GM12891 (cell line): ENCODE results near the gene CYP4F12.

ENCODE experiments used
- PAX5 ChIP-seq: IDR thresholded peaks from 2 replicates; pipeline ENCODE4 v1.6.1; 2011; ENCODE audit warnings: low read length, moderate library complexity, mild to moderate bottlenecking; ENCODE audit not compliant: insufficient read depth, severe bottlenecking
- POLR2A ChIP-seq: IDR thresholded peaks from 2 replicates; pipeline ENCODE4 v1.6.1; 2011; ENCODE audit warnings: low read depth, low read length, control low read depth
- POLR2AphosphoS5 ChIP-seq: IDR thresholded peaks from 2 replicates; pipeline ENCODE4 v1.6.1; 2011; ENCODE audit warnings: low read depth, low read length, control low read depth
- POU2F2 ChIP-seq: IDR thresholded peaks from 2 replicates; pipeline ENCODE4 v1.6.1; 2011; ENCODE audit warnings: low read depth, mild to moderate bottlenecking, control low read depth, low read length, moderate library complexity
- SPI1 ChIP-seq: IDR thresholded peaks from 2 replicates; pipeline ENCODE4 v1.6.1; 2011; ENCODE audit warnings: low read depth, low read length, control low read depth

- no peak for TF ChIP-seq SPI1
- no peak for TF ChIP-seq POLR2A
- no peak for TF ChIP-seq PAX5
- no peak for TF ChIP-seq POU2F2
- TF ChIP-seq POLR2AphosphoS5: no peak
Observed at GRCh38 chr19:15696654-15697194, 23.8 kb downstream of the CYP4F12 start.
